ENCODE measurements around the gene ROR2.

Gene ROR2

DNA sequence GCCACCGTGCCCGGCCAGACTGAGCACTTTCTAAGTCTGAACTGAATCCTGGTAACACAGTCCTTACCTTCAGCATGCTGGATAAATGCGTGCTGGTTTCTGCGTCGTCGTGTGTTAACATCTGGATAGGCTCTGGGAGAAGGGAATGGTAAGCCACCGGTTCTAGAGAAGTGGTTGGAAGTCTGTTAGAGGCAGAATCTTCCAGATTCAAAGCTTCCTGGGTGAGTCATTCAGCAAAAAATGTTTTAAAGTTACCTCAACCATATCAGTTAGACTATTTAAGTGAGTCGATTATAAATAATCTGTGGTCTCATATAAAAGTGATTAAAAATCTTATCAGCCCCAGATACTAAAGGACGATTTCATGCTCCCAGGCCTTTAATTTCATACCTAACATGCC, 269.9 kb downstream of the ROR2 start:
- Histone ChIP-seq H4K20me1 (ENCODE audit: insufficient read depth) (no peaks in the 10 kb centered on the region), H3K36me3 (ENCODE audit: insufficient read depth) (no peaks in the 10 kb centered on the region), H3K9ac (no peak overlapping the region), H3K27me3 (ENCODE audit: insufficient read depth, low read depth) (no peaks in the 10 kb centered on the region), H3K27ac (no peak overlapping the region), H2AFZ (ENCODE audit: low read depth) (no peak overlapping the region), H3K4me2 (no peak overlapping the region), H3K4me1 (ENCODE audit: low read depth, poor library complexity, severe bottlenecking) (no peaks in the 10 kb centered on the region), H3K79me2 (ENCODE audit: insufficient read depth, low read depth) (no peaks in the 10 kb centered on the region), H3K4me3 (IDR thresholded peaks at IDR 0.05; ENCODE audit: insufficient read depth, low read depth, low read length) (no peak overlapping the region)
- TF ChIP-seq, protein P1, sequence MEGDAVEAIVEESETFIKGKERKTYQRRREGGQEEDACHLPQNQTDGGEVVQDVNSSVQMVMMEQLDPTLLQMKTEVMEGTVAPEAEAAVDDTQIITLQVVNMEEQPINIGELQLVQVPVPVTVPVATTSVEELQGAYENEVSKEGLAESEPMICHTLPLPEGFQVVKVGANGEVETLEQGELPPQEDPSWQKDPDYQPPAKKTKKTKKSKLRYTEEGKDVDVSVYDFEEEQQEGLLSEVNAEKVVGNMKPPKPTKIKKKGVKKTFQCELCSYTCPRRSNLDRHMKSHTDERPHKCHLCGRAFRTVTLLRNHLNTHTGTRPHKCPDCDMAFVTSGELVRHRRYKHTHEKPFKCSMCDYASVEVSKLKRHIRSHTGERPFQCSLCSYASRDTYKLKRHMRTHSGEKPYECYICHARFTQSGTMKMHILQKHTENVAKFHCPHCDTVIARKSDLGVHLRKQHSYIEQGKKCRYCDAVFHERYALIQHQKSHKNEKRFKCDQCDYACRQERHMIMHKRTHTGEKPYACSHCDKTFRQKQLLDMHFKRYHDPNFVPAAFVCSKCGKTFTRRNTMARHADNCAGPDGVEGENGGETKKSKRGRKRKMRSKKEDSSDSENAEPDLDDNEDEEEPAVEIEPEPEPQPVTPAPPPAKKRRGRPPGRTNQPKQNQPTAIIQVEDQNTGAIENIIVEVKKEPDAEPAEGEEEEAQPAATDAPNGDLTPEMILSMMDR (conservative IDR thresholded peaks at IDR 0.05; ENCODE audit: low read depth, low read length) = no peak

- Histone ChIP-seq H4K20me1 (ENCODE audit: insufficient read depth) (no peaks in the 10 kb centered on the region), H2AFZ (ENCODE audit: low read depth) (no peak overlapping the region), H3K79me2 (ENCODE audit: insufficient read depth, low read depth) (no peaks in the 10 kb centered on the region), H3K4me2 (no peak overlapping the region), H3K36me3 (ENCODE audit: insufficient read depth) (no peaks in the 10 kb centered on the region), H3K9ac (no peak overlapping the region), H3K27ac (no peak overlapping the region), H3K27me3 (ENCODE audit: insufficient read depth, low read depth) (no peaks in the 10 kb centered on the region), H3K4me3 (IDR thresholded peaks at IDR 0.05; ENCODE audit: insufficient read depth, low read depth, low read length) (no peak overlapping the region), H3K4me1 (ENCODE audit: low read depth, poor library complexity, severe bottlenecking) (no peaks in the 10 kb centered on the region)
- TF ChIP-seq, protein P1 (conservative IDR thresholded peaks at IDR 0.05; ENCODE audit: low read depth, low read length) = no peak
These were observed 271.0 kb downstream of the ROR2 start for GRCh38 chr9:91678807-91679580.

GRCh38 chr9:91677822-91678436, 272.1 kb downstream of the ROR2 start:
- no peak overlapping the region for H3K27ac ChIP-seq
- TF ChIP-seq, protein P1 (conservative IDR thresholded peaks at IDR 0.05; ENCODE audit: low read depth, low read length) = no peak
- H3K4me2 ChIP-seq = no peak overlapping the region

DNA sequence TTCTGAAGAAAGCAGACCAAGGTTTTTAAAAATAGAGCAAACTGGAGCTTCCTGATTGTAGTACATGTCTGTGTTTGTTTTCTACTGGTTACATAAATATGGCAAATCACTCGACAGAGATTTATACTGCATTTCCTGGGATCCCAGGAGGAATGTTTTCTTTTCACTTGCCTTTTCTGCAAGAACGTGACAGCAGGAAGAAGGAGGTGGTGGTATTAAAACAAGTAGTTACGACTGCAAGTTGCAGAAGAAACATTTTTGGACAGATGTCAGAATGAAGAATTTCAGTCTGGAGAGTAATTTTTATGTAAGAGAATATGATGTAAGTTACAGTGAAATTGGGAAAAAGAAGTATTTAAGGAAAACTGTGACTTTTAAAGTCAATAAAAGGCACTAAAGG, 272.7 kb downstream of the ROR2 start:
- no peaks in the 10 kb centered on the region for H3K79me2 ChIP-seq (ENCODE audit: insufficient read depth, low read depth)
- no peaks in the 10 kb centered on the region for H3K27me3 ChIP-seq (ENCODE audit: insufficient read depth, low read depth)
- no peak overlapping the region for H3K4me3 ChIP-seq (IDR thresholded peaks at IDR 0.05; ENCODE audit: insufficient read depth, low read depth, low read length)
- H4K20me1 ChIP-seq (ENCODE audit: insufficient read depth) = no peaks in the 10 kb centered on the region
- H3K36me3 ChIP-seq (ENCODE audit: insufficient read depth) = no peaks in the 10 kb centered on the region
- H3K4me1 ChIP-seq (ENCODE audit: low read depth, poor library complexity, severe bottlenecking) = no peaks in the 10 kb centered on the region
- TF ChIP-seq, protein P1 (conservative IDR thresholded peaks at IDR 0.05; ENCODE audit: low read depth, low read length) = no peak
- H3K4me2 ChIP-seq = no peak overlapping the region
- H3K27ac ChIP-seq = no peak overlapping the region
- H2AFZ ChIP-seq (ENCODE audit: low read depth) = no peak overlapping the region
- H3K9ac ChIP-seq = no peak overlapping the region

More at GRCh38 chr9:91677822-91678436, 272.1 kb downstream of the ROR2 start:
- Histone ChIP-seq H4K20me1 (ENCODE audit: insufficient read depth) (no peaks in the 10 kb centered on the region), H3K4me1 (ENCODE audit: low read depth, poor library complexity, severe bottlenecking) (no peaks in the 10 kb centered on the region), H3K9ac (no peak overlapping the region), H2AFZ (ENCODE audit: low read depth) (no peak overlapping the region), H3K4me3 (IDR thresholded peaks at IDR 0.05; ENCODE audit: insufficient read depth, low read depth, low read length) (no peak overlapping the region), H3K79me2 (ENCODE audit: insufficient read depth, low read depth) (no peaks in the 10 kb centered on the region), H3K36me3 (ENCODE audit: insufficient read depth) (no peaks in the 10 kb centered on the region), H3K27me3 (ENCODE audit: insufficient read depth, low read depth) (no peaks in the 10 kb centered on the region)

Measured in KMS-11 (cell line).